ENCODE results near the gene SAP30BP.
"Not testable (repeated sequence)": the region's sequence is repeated elsewhere in the genome, so short reads cannot be mapped to it uniquely, and the experiment has no call there.

SAP30BP gene

DNA sequence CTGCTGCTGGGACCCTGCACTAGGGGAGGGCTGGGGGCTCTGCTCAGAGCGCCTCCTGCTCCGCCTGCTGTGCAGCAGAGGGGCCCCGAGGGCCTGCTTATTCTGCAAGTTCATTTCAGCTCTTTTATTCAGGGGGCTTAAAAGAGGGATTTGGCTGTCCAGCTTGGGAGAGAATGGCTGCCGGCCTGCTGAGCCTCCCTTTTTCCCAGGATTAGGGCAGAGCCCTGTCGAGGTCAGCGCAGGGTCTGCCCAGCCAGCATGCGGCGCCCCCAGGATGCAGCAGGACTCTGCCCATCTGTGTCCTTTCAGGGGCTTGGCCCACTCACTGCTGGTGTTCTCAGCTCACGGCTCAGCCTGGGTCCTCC lies 32.8 kb upstream of the SAP30BP start:
- TF ChIP-seq, protein P1, sequence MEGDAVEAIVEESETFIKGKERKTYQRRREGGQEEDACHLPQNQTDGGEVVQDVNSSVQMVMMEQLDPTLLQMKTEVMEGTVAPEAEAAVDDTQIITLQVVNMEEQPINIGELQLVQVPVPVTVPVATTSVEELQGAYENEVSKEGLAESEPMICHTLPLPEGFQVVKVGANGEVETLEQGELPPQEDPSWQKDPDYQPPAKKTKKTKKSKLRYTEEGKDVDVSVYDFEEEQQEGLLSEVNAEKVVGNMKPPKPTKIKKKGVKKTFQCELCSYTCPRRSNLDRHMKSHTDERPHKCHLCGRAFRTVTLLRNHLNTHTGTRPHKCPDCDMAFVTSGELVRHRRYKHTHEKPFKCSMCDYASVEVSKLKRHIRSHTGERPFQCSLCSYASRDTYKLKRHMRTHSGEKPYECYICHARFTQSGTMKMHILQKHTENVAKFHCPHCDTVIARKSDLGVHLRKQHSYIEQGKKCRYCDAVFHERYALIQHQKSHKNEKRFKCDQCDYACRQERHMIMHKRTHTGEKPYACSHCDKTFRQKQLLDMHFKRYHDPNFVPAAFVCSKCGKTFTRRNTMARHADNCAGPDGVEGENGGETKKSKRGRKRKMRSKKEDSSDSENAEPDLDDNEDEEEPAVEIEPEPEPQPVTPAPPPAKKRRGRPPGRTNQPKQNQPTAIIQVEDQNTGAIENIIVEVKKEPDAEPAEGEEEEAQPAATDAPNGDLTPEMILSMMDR (IDR thresholded peaks at IDR 0.05): no peak
- no peak for TF ChIP-seq ZFX (IDR thresholded peaks at IDR 0.05; ENCODE audit: borderline replicate concordance)
- H3K27ac ChIP-seq: no peak overlapping the region

DNA sequence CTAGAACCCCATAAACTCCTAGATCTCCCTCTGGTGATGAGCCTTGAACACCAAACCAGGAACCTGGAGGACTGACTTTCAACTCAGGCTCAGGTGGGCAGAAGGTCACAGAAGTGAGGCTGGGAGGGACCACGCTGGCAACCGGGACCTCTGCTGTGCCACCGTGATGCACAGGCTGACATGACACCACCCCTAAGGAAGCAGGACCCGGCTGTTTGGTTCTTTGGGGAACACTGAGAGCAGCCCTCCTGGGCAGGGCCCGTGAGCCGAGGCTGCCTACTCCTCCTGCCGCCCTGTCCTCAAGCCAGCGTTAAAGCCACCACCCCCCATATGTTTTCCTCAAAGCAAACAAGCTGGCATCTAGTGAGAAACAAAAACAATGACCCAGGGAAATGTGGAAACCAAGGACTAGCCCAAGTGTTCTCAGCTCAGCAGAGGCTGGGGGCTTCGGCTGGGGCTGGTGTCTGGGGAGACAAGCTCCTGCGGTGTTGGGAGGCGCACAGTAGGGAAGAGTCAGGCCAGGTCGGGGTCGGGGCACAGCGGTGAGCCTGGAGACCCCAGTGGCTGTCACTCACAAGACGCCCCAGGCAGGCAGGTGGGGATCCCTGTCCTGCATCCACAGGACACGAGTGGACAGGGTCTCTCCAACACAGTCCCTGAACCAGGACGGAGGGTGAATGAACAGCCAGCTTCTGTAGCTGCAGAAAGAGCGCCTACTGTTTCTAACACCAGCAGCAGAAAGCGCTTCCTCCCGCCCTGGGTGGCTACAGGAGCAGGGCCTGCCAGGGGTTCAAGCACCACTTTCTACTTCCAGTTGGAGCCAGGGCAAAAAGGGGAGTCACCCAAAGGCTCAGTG lies 32.2 kb upstream of the SAP30BP start:
- H3K27ac ChIP-seq: no peak overlapping the region
- TF ChIP-seq, protein P1 (IDR thresholded peaks at IDR 0.05): no peak
- TF ChIP-seq ZFX (IDR thresholded peaks at IDR 0.05; ENCODE audit: borderline replicate concordance): no peak

DNA sequence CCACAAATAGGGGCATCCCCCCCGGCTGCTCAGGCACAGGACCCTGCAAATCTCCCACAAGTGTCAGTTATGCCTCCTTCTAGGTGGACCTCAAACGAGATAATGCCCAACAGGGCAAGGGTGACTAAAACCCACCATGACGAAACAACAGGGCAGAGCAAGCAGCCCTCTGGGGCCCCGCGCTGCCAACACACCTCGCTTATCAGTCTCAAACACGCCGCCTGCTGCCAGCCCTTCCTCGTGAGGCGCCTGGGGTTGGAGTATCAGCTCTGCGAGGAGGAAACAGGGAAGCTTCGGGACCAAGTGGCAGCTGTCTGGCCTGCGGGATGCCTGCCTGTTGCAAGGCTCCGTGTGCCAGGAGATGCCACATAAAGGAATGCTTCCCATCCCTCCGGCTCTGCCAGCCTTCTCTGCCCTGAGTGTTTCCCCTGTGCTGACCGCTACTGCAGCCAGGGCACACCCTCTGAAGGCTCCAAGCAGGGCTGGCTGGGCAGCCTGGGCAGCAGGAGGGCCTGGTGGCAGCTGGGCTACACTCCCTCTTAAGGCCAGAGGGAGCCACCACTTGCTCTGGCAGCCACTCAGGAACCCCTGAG lies 31.4 kb upstream of the SAP30BP start:
- no peak for TF ChIP-seq ZFX (IDR thresholded peaks at IDR 0.05; ENCODE audit: borderline replicate concordance)
- TF ChIP-seq, protein P1 (IDR thresholded peaks at IDR 0.05): no peak
- no peak overlapping the region for H3K27ac ChIP-seq

GRCh38 chr17:75636381-75637142 lies 30.6 kb upstream of the SAP30BP start:
- no peak overlapping the region for H3K27ac ChIP-seq
- TF ChIP-seq ZFX (IDR thresholded peaks at IDR 0.05; ENCODE audit: borderline replicate concordance): no peak
- TF ChIP-seq, protein P1 (IDR thresholded peaks at IDR 0.05): no peak

DNA sequence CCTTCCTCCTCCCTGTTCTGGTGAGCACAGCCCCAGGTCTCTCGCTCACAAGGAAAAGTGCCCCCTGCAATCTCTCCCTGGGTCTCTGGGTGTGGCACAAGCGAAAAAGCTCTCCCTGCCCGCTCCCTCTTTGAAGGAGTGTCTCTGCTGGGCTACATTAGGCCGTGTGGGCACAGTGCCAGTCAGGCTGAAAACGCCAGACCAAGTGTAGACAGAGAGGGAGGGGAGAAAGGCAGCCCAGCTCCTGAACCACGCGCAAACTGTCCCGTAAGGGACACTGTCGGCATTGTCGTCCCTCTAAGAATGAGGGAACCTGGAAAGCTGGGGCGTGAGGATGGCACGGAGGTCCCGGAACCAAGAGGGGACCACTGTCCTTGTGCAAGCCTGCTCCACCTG lies 30.0 kb upstream of the SAP30BP start:
- TF ChIP-seq, protein P1 (IDR thresholded peaks at IDR 0.05): no peak
- TF ChIP-seq ZFX (IDR thresholded peaks at IDR 0.05; ENCODE audit: borderline replicate concordance): no peak
- H3K27ac ChIP-seq: no peak overlapping the region

- TF ChIP-seq ZFX (IDR thresholded peaks at IDR 0.05; ENCODE audit: borderline replicate concordance): no peak
- TF ChIP-seq, protein P1 (IDR thresholded peaks at IDR 0.05): no peak
- no peak overlapping the region for H3K27ac ChIP-seq
Measured at GRCh38 chr17:75637551-75637950, 29.6 kb upstream of the SAP30BP start.

- H3K27ac ChIP-seq: not testable (repeated sequence)
Measured at GRCh38 chr17:75638039-75638438, 29.1 kb upstream of the SAP30BP start.

Measured in 22Rv1 (cell line).